ENCODE data around the gene GCLM.

DNA sequence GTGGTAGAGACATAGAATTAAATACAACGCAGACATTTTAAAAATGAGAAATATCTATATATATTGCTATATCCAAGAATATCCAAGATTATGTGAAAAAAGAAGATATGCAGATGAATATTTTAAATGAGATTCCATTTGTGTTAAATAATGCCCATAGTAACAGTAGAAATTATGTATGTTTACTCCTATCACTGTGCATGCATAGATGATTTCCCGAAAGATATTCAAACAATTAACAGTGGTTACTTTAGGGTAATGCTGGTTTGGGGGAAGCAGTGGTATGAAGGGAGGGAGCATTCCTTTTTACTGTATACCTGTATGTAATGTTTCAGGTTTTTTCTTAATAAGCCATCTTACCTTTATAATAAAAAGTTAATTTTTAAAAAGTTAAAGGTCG, 55.3 kb downstream of the GCLM start:
- TF ChIP-seq EP300 (IDR thresholded peaks at IDR 0.05) (no peak), POLR2A (IDR thresholded peaks at IDR 0.05) (no peak), POLR2AphosphoS5 (IDR thresholded peaks at IDR 0.05) (no peak)
- TF ChIP-seq, protein P1, sequence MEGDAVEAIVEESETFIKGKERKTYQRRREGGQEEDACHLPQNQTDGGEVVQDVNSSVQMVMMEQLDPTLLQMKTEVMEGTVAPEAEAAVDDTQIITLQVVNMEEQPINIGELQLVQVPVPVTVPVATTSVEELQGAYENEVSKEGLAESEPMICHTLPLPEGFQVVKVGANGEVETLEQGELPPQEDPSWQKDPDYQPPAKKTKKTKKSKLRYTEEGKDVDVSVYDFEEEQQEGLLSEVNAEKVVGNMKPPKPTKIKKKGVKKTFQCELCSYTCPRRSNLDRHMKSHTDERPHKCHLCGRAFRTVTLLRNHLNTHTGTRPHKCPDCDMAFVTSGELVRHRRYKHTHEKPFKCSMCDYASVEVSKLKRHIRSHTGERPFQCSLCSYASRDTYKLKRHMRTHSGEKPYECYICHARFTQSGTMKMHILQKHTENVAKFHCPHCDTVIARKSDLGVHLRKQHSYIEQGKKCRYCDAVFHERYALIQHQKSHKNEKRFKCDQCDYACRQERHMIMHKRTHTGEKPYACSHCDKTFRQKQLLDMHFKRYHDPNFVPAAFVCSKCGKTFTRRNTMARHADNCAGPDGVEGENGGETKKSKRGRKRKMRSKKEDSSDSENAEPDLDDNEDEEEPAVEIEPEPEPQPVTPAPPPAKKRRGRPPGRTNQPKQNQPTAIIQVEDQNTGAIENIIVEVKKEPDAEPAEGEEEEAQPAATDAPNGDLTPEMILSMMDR (IDR thresholded peaks at IDR 0.05): no peak

Measured in stomach (tissue), 4 donors.